Measurements from ENCODE around the gene NCEH1. TPM values are rescaled to one million over a fixed set of nuclear protein-coding genes. Genes with fewer than 3 reads are reported as not detected.

NCEH1 gene
- total RNA-seq, 1 donor from 2014 or later = 19.1 TPM

DNA sequence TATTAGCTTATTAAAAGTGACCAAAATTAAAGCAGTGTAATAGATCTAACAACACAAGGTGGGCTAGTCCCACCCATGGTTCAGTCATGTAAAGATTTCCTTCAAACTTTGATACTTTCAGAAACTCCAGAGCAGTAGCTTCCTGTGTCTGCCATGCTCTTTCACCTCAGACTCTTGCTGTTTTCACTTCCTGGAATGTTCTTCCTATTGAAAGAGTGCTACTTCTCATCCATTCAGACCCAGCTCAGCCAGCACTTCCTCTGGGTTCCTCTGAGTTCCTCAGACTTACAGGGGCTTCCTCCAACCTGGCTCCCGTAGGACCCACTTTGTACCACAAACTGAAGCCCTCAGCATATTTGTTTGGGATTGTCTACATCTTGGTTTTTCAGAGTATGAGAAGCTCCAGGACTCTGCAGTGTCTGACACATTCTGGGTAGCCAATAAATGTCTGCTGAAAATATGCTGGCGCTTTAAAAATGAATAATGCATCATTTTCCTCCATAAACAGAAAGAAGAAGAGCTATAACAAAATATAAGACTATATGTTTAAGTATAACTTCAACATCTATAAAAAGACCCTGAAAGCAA is 18.0 kb downstream of the NCEH1 start:
- no peaks in the 10 kb centered on the region for H3K36me3 ChIP-seq
- intact Hi-C loops (cut with DNase I) = no loop called here
- H3K9me3 ChIP-seq = no peaks in the 10 kb centered on the region
- TF ChIP-seq, protein P1, sequence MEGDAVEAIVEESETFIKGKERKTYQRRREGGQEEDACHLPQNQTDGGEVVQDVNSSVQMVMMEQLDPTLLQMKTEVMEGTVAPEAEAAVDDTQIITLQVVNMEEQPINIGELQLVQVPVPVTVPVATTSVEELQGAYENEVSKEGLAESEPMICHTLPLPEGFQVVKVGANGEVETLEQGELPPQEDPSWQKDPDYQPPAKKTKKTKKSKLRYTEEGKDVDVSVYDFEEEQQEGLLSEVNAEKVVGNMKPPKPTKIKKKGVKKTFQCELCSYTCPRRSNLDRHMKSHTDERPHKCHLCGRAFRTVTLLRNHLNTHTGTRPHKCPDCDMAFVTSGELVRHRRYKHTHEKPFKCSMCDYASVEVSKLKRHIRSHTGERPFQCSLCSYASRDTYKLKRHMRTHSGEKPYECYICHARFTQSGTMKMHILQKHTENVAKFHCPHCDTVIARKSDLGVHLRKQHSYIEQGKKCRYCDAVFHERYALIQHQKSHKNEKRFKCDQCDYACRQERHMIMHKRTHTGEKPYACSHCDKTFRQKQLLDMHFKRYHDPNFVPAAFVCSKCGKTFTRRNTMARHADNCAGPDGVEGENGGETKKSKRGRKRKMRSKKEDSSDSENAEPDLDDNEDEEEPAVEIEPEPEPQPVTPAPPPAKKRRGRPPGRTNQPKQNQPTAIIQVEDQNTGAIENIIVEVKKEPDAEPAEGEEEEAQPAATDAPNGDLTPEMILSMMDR (IDR thresholded peaks at IDR 0.05) = no peak
- no peak overlapping the region for H3K27ac ChIP-seq
- H3K27me3 ChIP-seq = no peaks in the 10 kb centered on the region
- no peaks in the 10 kb centered on the region for H3K4me1 ChIP-seq
- no peak for DNase-seq (ENCODE audit: low spot score in 2 of 2)
- H3K4me3 ChIP-seq = no peak overlapping the region

DNA sequence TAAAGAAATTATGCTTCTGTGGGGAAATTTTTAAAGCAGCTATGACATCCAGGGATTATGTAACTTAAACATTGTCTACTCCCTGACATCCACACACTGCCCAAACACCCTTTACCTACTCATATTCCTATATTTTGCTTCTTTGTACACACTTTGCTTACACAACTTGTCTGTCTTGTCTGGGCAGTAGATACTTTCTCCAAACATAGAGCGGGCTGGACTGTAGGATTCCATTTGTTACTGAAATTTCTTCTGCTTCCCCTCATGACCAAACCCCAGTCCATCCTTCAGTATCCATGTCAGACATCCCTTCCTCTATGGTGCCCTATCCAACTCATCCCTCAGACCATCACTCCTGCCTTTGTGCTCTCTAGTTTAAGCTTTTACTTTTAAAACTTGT is 19.9 kb downstream of the NCEH1 start:
- intact Hi-C loops (cut with DNase I) = no loop called here
- DNase-seq (ENCODE audit: low spot score in 2 of 2) = no peak
- H3K36me3 ChIP-seq = no peaks in the 10 kb centered on the region
- TF ChIP-seq, protein P1 (IDR thresholded peaks at IDR 0.05) = no peak
- no peaks in the 10 kb centered on the region for H3K9me3 ChIP-seq
- H3K4me3 ChIP-seq = no peak overlapping the region
- no peaks in the 10 kb centered on the region for H3K27me3 ChIP-seq
- no peak overlapping the region for H3K27ac ChIP-seq
- no peaks in the 10 kb centered on the region for H3K4me1 ChIP-seq

DNA sequence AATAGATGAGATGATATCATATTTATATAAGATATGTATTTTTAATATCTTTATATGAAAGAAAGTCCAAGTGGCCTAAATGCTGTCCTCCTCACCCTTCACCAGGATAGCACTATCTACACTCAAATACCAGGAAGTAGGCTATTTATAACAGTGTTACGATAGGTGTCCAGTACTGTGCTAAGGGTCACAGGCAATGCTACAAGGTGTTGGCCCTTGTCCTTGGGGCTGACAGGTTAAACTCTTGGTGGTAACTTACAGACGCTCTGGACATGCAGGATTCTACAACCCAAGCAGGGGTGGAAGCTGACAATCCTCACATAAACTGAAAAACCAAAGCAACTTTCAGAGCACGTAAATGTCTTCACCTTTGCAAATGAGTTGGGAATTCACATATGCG is 22.3 kb downstream of the NCEH1 start:
- Histone ChIP-seq H3K9me3 (no peaks in the 10 kb centered on the region), H3K36me3 (no peaks in the 10 kb centered on the region), H3K27me3 (no peaks in the 10 kb centered on the region), H3K4me1 (no peaks in the 10 kb centered on the region), H3K4me3 (no peak overlapping the region), H3K27ac (no peak overlapping the region)
- intact Hi-C loops (cut with DNase I) = no loop called here
- TF ChIP-seq, protein P1 (IDR thresholded peaks at IDR 0.05) = no peak
- DNase-seq (ENCODE audit: low spot score in 2 of 2) = no peak

DNA sequence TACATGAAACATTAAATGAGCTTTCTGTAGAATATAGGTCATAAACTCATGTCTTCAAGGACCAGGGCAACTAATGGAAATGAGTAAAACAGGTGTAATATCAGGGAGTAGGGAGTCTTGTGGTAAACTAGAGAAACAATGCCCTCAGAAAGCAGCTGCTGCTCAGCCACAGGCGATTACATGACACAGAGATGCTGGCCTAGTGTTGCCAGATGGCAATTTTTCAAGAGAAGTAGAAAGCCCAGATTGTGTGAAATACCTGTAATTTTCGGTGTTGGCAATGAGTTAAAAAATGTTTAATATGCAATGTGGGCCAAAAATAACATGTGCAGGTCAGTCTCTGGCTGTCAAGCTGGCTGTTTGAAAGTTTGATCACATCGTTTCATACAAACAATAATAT is 23.4 kb downstream of the NCEH1 start:
- Histone ChIP-seq H3K9me3 (no peaks in the 10 kb centered on the region), H3K36me3 (no peaks in the 10 kb centered on the region), H3K27me3 (no peaks in the 10 kb centered on the region), H3K4me3 (no peak overlapping the region), H3K27ac (no peak overlapping the region), H3K4me1 (no peaks in the 10 kb centered on the region)
- intact Hi-C loops (cut with DNase I) = no loop called here
- TF ChIP-seq, protein P1 (IDR thresholded peaks at IDR 0.05) = no peak
- DNase-seq (ENCODE audit: low spot score in 2 of 2) = no peak

DNA sequence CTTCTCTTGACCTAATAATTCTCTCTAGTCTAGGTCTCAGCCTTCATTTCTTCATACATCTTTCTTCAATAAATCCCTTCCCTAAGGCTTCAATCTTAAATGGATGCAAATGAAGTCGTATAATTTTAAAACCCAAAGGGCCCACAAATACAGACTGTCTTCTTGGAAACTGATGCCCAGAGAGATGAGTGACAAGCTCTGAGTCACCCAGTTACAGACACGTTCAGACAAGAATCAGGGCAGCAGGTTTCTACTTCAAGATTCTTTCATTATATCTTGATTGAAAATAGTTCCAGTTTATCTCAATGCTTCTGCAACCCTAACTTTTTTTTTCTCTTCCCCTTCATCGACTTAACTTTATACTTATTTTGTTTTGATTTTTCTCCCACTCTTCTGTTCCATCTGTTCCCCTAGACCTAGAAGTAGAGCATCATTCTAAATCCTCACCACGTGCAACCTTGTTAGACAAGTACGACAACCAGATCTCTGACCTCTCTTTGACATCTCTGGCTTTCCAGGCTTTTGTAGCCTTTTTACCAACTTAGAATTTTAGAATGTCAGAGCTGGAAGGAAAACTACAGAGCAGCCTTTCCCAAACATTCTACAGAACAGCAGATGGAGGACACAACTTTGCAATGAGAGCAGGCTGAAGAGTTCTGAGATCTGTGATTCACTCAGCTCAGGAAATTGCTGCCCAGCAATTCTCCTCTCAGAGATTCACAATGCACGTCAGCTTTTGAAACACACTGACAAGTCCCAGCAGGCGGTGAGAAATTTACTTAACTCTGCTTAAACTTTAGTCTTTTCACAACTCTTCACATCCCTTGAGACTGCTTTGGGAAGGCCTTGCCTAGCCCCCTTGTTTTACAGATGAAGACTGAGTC is 25.3 kb downstream of the NCEH1 start:
- intact Hi-C loops (cut with DNase I) = no loop called here
- Histone ChIP-seq H3K4me1 (no peaks in the 10 kb centered on the region), H3K4me3 (no peak overlapping the region), H3K27me3 (no peaks in the 10 kb centered on the region), H3K9me3 (no peaks in the 10 kb centered on the region), H3K27ac (no peak overlapping the region), H3K36me3 (no peaks in the 10 kb centered on the region)
- DNase-seq (ENCODE audit: low spot score in 2 of 2) = no peak
- TF ChIP-seq, protein P1 (IDR thresholded peaks at IDR 0.05) = no peak
